H1 (cell line): ENCODE measurements around the gene SOX8. TPM values are rescaled to one million over a fixed set of nuclear protein-coding genes. Genes with fewer than 3 reads are reported as not detected.

ENCODE experiments used
- ATF2 ChIP-seq: IDR thresholded peaks from 2 replicates; pipeline ENCODE4 v1.6.1; 2012; ENCODE audit warnings: low read length, inconsistent platforms
- MAFK ChIP-seq: IDR thresholded peaks from 2 replicates; pipeline ENCODE4 v1.6.1; 2012; ENCODE audit warnings: low read depth, mild to moderate bottlenecking, improper control_type of control experiment, low read length
- PHF8 ChIP-seq: fragments of 200-600 bp; sonication (generic); conservative IDR thresholded peaks from 2 replicates; pipeline ENCODE4 v1.7.1; 2012; ENCODE audit warnings: low read depth, mild to moderate bottlenecking, inconsistent platforms, low read length, moderate library complexity
- polyA plus RNA-seq, 7 experiments: library from polyadenylated mRNA; depleted of rRNA in 3 of 7; stranded (reverse) in 5 of 7; unstranded in 2 of 7; fragments of >200 nt in 5 of 7; fragments of 200-250 nt in 2 of 7; gene quantifications; 1 replicate in 5 of 7; 2 replicates in 1 of 7; 4 replicates in 1 of 7; pipeline versions ENCODE4 v1.2.1 to v1.2.3, GENCODE V29; 2011 to 2013; ENCODE audit warnings: missing spikeins in 2 of 7, mixed read lengths in 2 of 7
- total RNA-seq: library from RNA; stranded (reverse); fragmentation: NEBNext Ultra II Directional; extraction: Animal tissue kit (Norgen Biotek cat#: 25700); gene quantifications from 2 replicates; pipeline ENCODE4 v1.2.1, GENCODE V29; 2021

Gene SOX8
- total and polyA plus RNA-seq, 2 of the 8 experiments (the other 6 are each of a cell fraction or from before 2014, with no cell fraction given), result 2.2 to 5.7 TPM

GRCh38 chr16:942436-943060 lies 39.0 kb upstream of the SOX8 start (continued):
- TF ChIP-seq MAFK (no peak), PHF8 (no peak), ATF2 (no peak)
- TF ChIP-seq, all 59 proteins: peak for 0
